H9 (cell line): ENCODE measurements around the gene SCAF4. TPM values are rescaled to one million over a fixed set of nuclear protein-coding genes. Genes with fewer than 3 reads are reported as not detected.

Experiments used
- DNase-seq: peaks from one replicate; pipeline ENCODE4 v3.0.0-alpha.2; 2017
- H2AFZ ChIP-seq: one replicate; pipeline ENCODE4 v1.6.1; 2013; ENCODE audit warnings: mild to moderate bottlenecking, low read length, control low read depth, moderate library complexity
- H2AK5ac ChIP-seq: 2 replicates; pipeline ENCODE4 v1.6.1; 2013; ENCODE audit warnings: low read length, control low read depth, mixed read lengths; ENCODE audit not compliant: insufficient read length
- H2BK120ac ChIP-seq: one replicate; pipeline ENCODE4 v1.6.1; 2013; ENCODE audit warnings: low read depth, mild to moderate bottlenecking, low read length, control low read depth, inconsistent platforms; ENCODE audit not compliant: poor library complexity, severe bottlenecking
- H2BK12ac ChIP-seq: 2 replicates; pipeline ENCODE4 v1.6.1; 2013; ENCODE audit warnings: low read length, control low read depth, mixed read lengths, low read depth; ENCODE audit not compliant: insufficient read length
- H2BK15ac ChIP-seq: 2 replicates; pipeline ENCODE4 v1.6.1; 2013; ENCODE audit warnings: low read depth, low read length, control low read depth
- H2BK20ac ChIP-seq: one replicate; pipeline ENCODE4 v1.6.1; 2013; ENCODE audit warnings: low read depth, mild to moderate bottlenecking, low read length, control low read depth, inconsistent platforms; ENCODE audit not compliant: poor library complexity, severe bottlenecking
- H2BK5ac ChIP-seq: 2 replicates; pipeline ENCODE4 v1.6.1; 2013; ENCODE audit warnings: low read length, control low read depth, mixed read lengths; ENCODE audit not compliant: insufficient read length
- H3K14ac ChIP-seq: 2 replicates; pipeline ENCODE4 v1.6.1; 2013; ENCODE audit warnings: low read length, control low read depth; ENCODE audit not compliant: insufficient read depth
- H3K18ac ChIP-seq: 2 replicates; pipeline ENCODE4 v1.6.1; 2013; ENCODE audit warnings: low read depth, mild to moderate bottlenecking, mixed read lengths, low read length, control low read depth; ENCODE audit not compliant: insufficient read length
- H3K23ac ChIP-seq: 2 replicates; pipeline ENCODE4 v1.6.1; 2013; ENCODE audit warnings: low read length, control low read depth, mixed read lengths, low read depth; ENCODE audit not compliant: insufficient read length
- H3K23me2 ChIP-seq: 2 replicates; pipeline ENCODE4 v1.6.1; 2013; ENCODE audit warnings: low read depth, mild to moderate bottlenecking, mixed read lengths, low read length, control low read depth; ENCODE audit not compliant: insufficient read length, poor library complexity, severe bottlenecking
- H3K27ac ChIP-seq: 2 replicates; pipeline ENCODE4 v1.5.1; 2013; ENCODE audit warnings: low read length, control low read depth, mixed read lengths, low read depth; ENCODE audit not compliant: insufficient read length
- H3K27me3 ChIP-seq: 2 replicates; pipeline ENCODE4 v1.6.1; 2013; ENCODE audit warnings: low read length, control low read depth, inconsistent platforms; ENCODE audit not compliant: insufficient read depth
- H3K4ac ChIP-seq: 2 replicates; pipeline ENCODE4 v1.6.1; 2013; ENCODE audit warnings: low read depth, mild to moderate bottlenecking, control low read depth, inconsistent platforms, low read length, moderate library complexity
- H3K4me1 ChIP-seq: 2 replicates; pipeline ENCODE4 v1.6.1; 2013; ENCODE audit warnings: low read length, control low read depth, inconsistent platforms; ENCODE audit not compliant: insufficient read depth
- H3K4me2 ChIP-seq: 2 replicates; pipeline ENCODE4 v1.6.1; 2013; ENCODE audit warnings: low read length, control low read depth, mixed read lengths; ENCODE audit not compliant: insufficient read length, insufficient read depth
- H3K56ac ChIP-seq: 2 replicates; pipeline ENCODE4 v1.6.1; 2013; ENCODE audit warnings: low read depth, mild to moderate bottlenecking, mixed read lengths, low read length, control low read depth; ENCODE audit not compliant: insufficient read length
- H3K79me1 ChIP-seq: 2 replicates; pipeline ENCODE4 v1.6.1; 2013; ENCODE audit warnings: low read depth, mild to moderate bottlenecking, moderate library complexity, low read length, control low read depth, inconsistent platforms; ENCODE audit not compliant: insufficient read depth, poor library complexity, severe bottlenecking
- H3K79me2 ChIP-seq: 2 replicates; pipeline ENCODE4 v1.6.1; 2013; ENCODE audit warnings: low read length, control low read depth, inconsistent platforms; ENCODE audit not compliant: insufficient read depth
- H3K9ac ChIP-seq: 2 replicates; pipeline ENCODE4 v1.6.1; 2013; ENCODE audit warnings: low read length, control low read depth, mixed read lengths; ENCODE audit not compliant: insufficient read length; ENCODE audit errors: extremely low read depth
- H3K9me3 ChIP-seq: one replicate; pipeline ENCODE4 v1.6.1; 2013; ENCODE audit warnings: low read depth, low read length, inconsistent platforms; ENCODE audit not compliant: control insufficient read depth
- H3T11ph ChIP-seq: one replicate; pipeline ENCODE4 v1.6.1; 2013; ENCODE audit warnings: mild to moderate bottlenecking, low read length, control low read depth, inconsistent platforms
- H4K20me1 ChIP-seq: one replicate; pipeline ENCODE4 v1.6.1; 2013; ENCODE audit not compliant: control insufficient read depth, insufficient read length, insufficient read depth
- H4K5ac ChIP-seq: 2 replicates; pipeline ENCODE4 v1.6.1; 2013; ENCODE audit warnings: low read depth, mild to moderate bottlenecking, mixed read lengths, low read length, control low read depth; ENCODE audit not compliant: insufficient read length
- H4K8ac ChIP-seq: replicated peaks from 2 replicates; pipeline ENCODE4 v1.6.1; 2013; ENCODE audit warnings: low read length, control low read depth, mixed read lengths, low read depth; ENCODE audit not compliant: insufficient read length
- H4K91ac ChIP-seq: 2 replicates; pipeline ENCODE4 v1.6.1; 2013; ENCODE audit warnings: low read depth, mild to moderate bottlenecking, moderate library complexity, mixed read lengths, low read length, control low read depth; ENCODE audit not compliant: insufficient read length
- H3K27ac Mint-ChIP-seq, 3 experiments: 2 replicates in 2 of 3; 3 replicates in 1 of 3; pipeline ENCODE4 v1.8.0; 2020 to 2021; ENCODE audit warnings: mixed read lengths in 3 of 3, mild to moderate bottlenecking in 1 of 3, moderate library complexity in 1 of 3
- H3K27me3 Mint-ChIP-seq: 2 replicates; pipeline ENCODE4 v1.8.0; 2021; ENCODE audit warnings: low read depth, mild to moderate bottlenecking, moderate library complexity, mixed read lengths
- H3K36me3 Mint-ChIP-seq, 3 experiments: 2 replicates in 2 of 3; 3 replicates in 1 of 3; pipeline ENCODE4 v1.8.0; 2020 to 2021; ENCODE audit warnings: low read depth in 3 of 3, mixed read lengths in 3 of 3; ENCODE audit not compliant: insufficient read depth in 1 of 3
- H3K4me1 Mint-ChIP-seq, 2 experiments: 2 replicates each; pipeline ENCODE4 v1.8.0; 2020; ENCODE audit warnings: mixed read lengths in 2 of 2
- H3K4me3 Mint-ChIP-seq, 2 experiments: 2 replicates in 1 of 2; 3 replicates in 1 of 2; pipeline ENCODE4 v1.8.0; 2020 to 2021; ENCODE audit warnings: mild to moderate bottlenecking in 2 of 2, mixed read lengths in 2 of 2, moderate library complexity in 1 of 2
- H3K9me3 Mint-ChIP-seq, 2 experiments: 2 replicates in 1 of 2; 3 replicates in 1 of 2; pipeline ENCODE4 v1.8.0; 2020; ENCODE audit warnings: mild to moderate bottlenecking in 2 of 2, mixed read lengths in 2 of 2, moderate library complexity in 1 of 2
- CTCF ChIP-seq: fragments of 200-600 bp; sonication (generic); conservative IDR thresholded peaks from 3 replicates; pipeline ENCODE4 v1.8.0; 2021; ENCODE audit warnings: antibody characterized with exemption, mild to moderate bottlenecking
- WGBS: extraction: QIAGEN DNeasy Blood & Tissue Kit; methylation state at CpG from one replicate; pipeline ENCODE4 v1.1.7; 2013; ENCODE audit warnings: missing lambda C conversion rate, low lambda C conversion rate, mixed read lengths; ENCODE audit not compliant: insufficient read length; ENCODE audit errors: extremely low coverage; 5-methylcytosine and 5-hydroxymethylcytosine counted together
- total RNA-seq: library from RNA; stranded (reverse); gene quantifications from 2 replicates; pipeline ENCODE4 v1.2.1, GENCODE V29; 2021

SCAF4 gene
- total RNA-seq, 1 experiment from 2014 or later = 76.8 TPM

GRCh38 chr21:31713115-31713514 lies 18.8 kb downstream of the SCAF4 start:
- Histone ChIP-seq H3K9me3 (no peaks in the 10 kb centered on the region), H2BK12ac (no peak overlapping the region), H3K4me2 (no peak overlapping the region), H4K91ac (no peak overlapping the region), H2BK15ac (no peak overlapping the region), H3K27me3 (no peaks in the 10 kb centered on the region), H3K23ac (no peak overlapping the region), H3K23me2 (no peaks in the 10 kb centered on the region), H2AFZ (no peak overlapping the region), H2BK120ac (no peak overlapping the region), H4K8ac (no peak overlapping the region), H2BK20ac (no peak overlapping the region), H3K56ac (no peak overlapping the region), H4K20me1 (no peaks in the 10 kb centered on the region), H3K79me1 (peaks cover 2% of the 10 kb centered on the region), H3K4me1 (no peaks in the 10 kb centered on the region), H3K79me2 (peaks cover 47% of the 10 kb centered on the region; the same call in 1 of the 2 replicates), H3K14ac (no peak overlapping the region), H3K18ac (no peak overlapping the region), H3K9ac (no peak overlapping the region), H2AK5ac (no peak overlapping the region), H3T11ph (no peak overlapping the region), H2BK5ac (no peak overlapping the region), H3K4ac (no peak overlapping the region), H4K5ac (no peak overlapping the region), H3K27ac (no peak overlapping the region)
- Mint-ChIP-seq H3K36me3 (peaks cover 0 to under 1% (median 0%) of the 10 kb centered on the region in 3 experiments; a peak in 1 of 7 replicates), H3K4me3 (no peak overlapping the region), H3K4me1 (peaks cover 75 to 79% of the 10 kb centered on the region in 2 experiments), H3K9me3 (no peaks in the 10 kb centered on the region; a peak in 1 of 5 replicates), H3K27ac (no peak overlapping the region), H3K27me3 (no peaks in the 10 kb centered on the region; the same call in 1 of the 2 replicates)
- no peak for DNase-seq
- no CpG with 5 or more reads among the region's 3 CpGs for WGBS
- no peak for TF ChIP-seq CTCF
